Skin of body (tissue), 2 donors: ENCODE measurements around the gene MEGF11. TPM values are rescaled to one million over a fixed set of nuclear protein-coding genes. Genes with fewer than 3 reads are reported as not detected.
"Not testable (repeated sequence)": the region's sequence is repeated elsewhere in the genome, so short reads cannot be mapped to it uniquely, and the experiment has no call there.

ENCODE experiments used
- DNase-seq: peaks from one replicate; lab custom pipeline; 2025; lab: John Stamatoyannopoulos, UW
- total RNA-seq: library from RNA; depleted of rRNA; stranded (reverse); fragments of >200 nt; gene quantifications from one replicate; pipeline ENCODE4 v1.2.3, GENCODE V29; 2014

The MEGF11 gene
- total RNA-seq, 1 donor from 2014 or later = 0.30 TPM

DNA sequence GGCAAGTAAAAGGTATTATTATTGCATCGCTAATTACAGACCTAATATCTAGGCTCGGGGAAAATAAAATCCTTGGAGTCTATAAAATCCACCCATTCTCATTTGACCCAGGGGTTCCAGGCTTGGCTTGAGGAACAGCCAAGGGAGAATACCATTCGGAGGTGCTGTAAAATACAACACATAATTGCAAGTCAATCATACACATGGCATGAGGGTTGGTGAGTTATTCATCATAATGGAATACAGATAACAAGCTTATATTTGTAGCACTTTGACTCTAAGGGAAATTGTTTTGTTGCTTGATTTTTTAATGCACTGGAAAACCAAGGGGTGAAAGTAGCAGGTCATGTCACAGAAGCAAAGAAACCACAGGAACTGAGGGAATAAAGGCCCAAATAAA lies 23.0 kb upstream of the MEGF11 start:
- no peak for DNase-seq

GRCh38 chr15:66275352-66275751 lies 21.8 kb upstream of the MEGF11 start:
- DNase-seq = no peak

DNA sequence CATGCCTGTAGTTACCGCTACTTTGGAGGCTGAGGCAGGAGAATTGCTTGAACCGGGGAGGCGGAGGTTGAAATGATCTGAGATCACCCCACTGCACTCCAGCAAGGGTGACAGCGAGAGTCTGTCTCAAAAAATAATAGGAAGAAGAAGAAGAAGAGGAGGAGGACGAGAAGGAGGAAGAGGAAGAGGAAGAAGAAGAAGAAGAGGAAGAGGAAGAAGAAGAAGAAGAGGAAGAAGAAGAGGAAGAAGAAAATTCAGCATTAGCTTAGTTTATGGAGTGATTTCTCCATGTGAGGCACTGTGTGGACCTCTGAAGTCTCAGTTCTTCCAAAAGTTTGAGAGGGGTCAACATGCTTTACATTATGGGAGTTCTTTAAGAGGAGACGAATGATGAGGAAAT lies 17.4 kb upstream of the MEGF11 start:
- no peak for DNase-seq

GRCh38 chr15:66269326-66270090 lies 16.0 kb upstream of the MEGF11 start:
- no peak for DNase-seq

DNA sequence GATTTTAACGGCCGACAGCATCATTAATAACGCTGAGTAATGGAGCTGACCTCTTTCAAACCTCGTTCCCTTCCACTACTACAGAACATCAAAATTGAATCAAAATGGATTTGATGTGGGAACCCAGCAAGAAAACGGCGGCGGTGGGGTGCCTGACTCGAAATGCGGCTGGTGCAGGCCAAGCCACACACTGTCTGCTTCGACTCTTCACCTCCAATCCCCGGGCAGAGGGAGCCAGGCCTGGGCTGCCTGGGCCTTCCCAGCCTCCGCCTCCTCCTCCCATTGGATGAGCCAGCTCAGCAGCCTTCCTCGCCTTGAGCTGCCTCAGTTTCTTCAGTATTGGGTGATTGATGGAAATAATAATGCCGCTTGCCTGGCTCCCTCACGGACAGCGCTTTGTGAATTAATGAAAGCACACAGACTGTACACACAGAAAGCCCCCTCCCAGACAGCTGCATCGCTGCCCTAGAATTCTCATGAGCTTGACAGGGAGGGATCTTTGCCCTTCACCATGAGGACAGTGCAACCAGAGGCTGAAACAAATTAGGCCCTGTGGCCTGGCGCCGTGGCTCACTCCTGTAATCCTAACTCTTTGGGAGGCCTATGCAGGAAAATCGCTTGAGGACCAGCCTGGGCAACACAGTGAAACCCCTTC lies 11.4 kb upstream of the MEGF11 start:
- no peak for DNase-seq

DNA sequence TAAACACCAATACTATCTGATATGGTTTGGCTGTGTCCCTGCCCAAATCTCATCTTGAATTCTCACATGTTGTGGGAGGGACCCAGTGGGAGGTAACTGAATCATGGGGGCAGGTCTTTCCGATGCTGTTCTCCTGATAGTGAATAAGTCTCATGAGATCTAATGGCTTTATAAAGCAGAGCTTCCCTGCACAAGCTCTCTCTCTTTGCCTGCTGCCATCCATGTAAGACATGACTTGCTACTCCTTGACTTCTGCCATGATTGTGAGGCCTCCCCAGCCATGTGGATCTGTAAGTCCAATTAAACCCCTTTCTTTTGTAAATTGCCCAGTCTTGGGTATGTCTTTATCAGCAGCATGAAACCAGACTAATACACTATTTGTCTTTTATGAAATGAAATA lies 9.3 kb upstream of the MEGF11 start:
- DNase-seq = not testable (repeated sequence)

GRCh38 chr15:66261056-66261455 lies 7.5 kb upstream of the MEGF11 start:
- no peak for DNase-seq

- DNase-seq = no peak
Observed at GRCh38 chr15:66256692-66257091, 3.1 kb upstream of the MEGF11 start.

- DNase-seq = no peak
Observed at GRCh38 chr15:66254951-66255676, 1.6 kb upstream of the MEGF11 start.

- no peak for DNase-seq
Observed at GRCh38 chr15:66254089-66254950, 770 bp upstream of the MEGF11 start.

GRCh38 chr15:66252685-66253417 lies 699 bp downstream of the MEGF11 start:
- no peak for DNase-seq

- DNase-seq = no peak
Observed at GRCh38 chr15:66251790-66252684, 1.5 kb downstream of the MEGF11 start.

DNA sequence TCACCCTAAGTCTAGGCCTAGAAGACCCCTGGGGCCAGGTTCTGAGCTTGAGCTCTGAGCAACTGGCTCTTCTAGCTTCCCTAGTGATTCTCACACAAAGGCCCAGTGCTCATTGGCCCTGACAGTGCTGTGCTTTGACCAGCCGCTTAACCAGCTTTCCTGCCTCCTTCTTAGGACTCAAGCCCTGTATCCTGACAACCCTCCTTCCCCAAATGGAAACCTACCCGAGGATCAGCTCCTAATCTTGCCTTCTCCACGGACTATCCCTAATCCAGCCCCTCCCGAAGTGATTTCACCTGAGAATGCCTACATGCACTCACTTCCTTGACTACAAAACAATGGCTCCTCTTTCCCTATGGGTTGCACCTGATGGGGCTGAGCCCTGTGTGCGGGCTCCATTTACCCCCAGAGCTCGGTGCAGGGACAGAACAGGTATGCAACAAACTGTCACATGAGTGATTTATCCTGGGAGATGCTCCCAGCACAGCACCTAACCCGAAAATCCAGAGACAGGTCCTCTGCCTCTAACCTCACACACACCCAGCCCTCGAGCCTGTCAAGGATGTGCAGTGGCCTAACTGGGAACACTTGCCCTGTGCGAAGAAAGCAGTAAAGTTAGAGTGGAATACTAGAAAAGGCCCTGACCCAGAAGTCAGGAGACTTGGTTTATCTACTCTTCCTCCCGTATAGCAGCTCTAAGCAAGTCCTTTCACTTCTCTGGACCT lies 2.3 kb downstream of the MEGF11 start:
- no peak for DNase-seq

DNA sequence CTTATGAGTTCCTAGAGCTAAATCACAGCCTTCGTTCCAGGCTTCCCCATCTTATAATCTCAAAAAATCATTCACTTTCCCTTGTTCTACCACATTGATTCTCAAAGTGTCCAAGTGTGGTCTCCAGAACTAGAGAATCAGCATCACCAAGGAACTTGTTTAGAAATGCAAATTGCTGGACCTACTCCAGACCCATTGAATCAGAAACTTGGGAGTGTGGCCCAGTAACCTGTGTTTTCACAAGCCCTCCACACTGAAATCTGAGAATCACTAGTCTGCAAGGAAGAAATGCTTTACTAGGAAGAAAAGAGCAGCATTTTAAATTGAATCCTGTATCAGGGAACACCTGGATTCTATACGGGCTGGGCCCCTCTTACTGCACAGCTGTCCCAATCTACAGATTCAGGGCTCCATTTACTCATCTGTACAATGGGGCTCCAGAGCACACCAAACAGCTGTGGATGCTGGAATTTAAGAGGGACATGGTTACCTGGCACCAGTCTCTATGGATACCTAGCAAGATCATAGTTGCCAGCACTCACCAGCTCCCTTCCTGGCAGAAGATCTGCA lies 3.9 kb downstream of the MEGF11 start:
- DNase-seq = no peak

- no peak for DNase-seq
Observed at GRCh38 chr15:66246937-66247336, 6.6 kb downstream of the MEGF11 start.

DNA sequence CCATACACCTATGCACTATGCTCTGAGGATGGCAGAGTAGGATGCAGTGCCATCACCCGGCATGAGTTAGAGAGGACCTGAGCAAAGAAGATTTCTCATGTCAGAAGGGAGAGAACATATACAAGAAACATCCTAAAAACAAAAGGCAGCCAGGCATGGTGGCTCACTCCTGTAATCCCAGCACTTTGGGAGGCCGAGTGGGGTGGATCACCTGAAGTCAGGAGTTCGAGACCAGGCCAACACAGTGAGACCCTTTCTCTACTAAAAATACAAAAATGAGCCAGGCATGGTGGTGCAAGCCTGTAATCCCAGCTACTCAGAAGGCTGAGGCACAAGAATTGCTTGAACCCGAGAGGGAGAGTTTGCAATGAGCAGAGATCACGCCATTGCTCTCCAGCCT lies 7.7 kb downstream of the MEGF11 start:
- not testable (repeated sequence) for DNase-seq

DNA sequence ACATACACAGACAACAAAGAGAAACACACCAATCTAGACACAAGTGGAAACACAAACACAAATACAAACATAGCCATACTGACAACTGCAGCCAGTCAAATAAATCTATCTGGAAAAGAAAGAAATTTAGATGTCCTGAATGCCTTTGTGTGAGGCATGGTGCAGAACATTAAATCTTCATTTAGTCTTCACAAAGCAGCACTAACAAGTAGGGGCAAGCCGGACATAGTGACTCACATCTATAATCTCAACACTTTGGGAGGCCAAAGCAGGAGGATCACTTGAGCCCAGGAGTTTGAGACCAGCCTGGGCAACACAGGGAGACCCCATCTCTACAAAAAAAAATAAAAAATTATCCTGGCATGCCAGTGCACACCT lies 11.7 kb downstream of the MEGF11 start:
- DNase-seq = no peak

DNA sequence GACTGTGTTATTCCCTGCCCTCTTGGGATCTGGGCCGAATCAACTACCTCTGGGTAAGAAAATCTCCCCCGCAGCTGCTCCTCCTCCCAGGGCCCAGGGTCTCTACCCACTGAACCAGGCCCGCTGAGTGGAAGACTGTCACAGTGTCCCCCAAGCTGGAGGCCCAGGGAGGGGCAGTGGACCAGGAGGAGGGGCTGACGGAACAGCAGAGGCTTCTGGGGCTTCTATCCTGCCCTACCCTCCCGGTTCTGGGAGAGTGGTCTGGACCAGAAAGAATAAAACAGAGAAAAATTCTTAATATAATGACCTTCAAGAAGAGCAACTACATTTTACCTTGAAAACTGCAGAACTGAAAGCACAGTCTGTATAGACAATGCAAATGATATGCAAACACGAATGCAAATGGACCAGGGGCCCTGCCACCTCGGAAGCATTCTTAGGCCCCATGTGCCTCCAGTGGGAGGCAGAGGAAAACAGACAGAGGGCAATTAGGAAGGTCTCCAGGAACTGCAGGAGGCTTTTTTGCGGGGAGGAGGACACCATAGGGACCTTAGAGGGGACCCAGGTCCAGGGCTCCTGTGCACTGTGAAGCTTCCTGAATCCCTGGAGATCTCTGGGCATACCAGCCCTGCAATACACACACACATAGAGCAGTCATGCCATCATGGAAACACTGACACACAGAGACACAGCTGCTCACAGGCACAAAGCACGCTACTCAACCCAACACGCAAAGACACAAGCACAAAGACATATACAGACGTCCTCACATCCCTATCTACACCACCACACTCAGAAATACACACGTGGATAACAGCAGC lies 12.3 kb downstream of the MEGF11 start:
- DNase-seq = no peak
